HG03139 (cell line): ENCODE data around the gene MYL7.
"Not testable (repeated sequence)": the region's sequence is repeated elsewhere in the genome, so short reads cannot be mapped to it uniquely, and the experiment has no call there.

ENCODE experiments used
- ATAC-seq: cut with Tn5 transposase; IDR thresholded peaks from one replicate; pipeline ENCODE4 v1.9.1; 2021; ENCODE audit not compliant: unreplicated experiment

MYL7 gene, protein sequence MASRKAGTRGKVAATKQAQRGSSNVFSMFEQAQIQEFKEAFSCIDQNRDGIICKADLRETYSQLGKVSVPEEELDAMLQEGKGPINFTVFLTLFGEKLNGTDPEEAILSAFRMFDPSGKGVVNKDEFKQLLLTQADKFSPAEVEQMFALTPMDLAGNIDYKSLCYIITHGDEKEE

DNA sequence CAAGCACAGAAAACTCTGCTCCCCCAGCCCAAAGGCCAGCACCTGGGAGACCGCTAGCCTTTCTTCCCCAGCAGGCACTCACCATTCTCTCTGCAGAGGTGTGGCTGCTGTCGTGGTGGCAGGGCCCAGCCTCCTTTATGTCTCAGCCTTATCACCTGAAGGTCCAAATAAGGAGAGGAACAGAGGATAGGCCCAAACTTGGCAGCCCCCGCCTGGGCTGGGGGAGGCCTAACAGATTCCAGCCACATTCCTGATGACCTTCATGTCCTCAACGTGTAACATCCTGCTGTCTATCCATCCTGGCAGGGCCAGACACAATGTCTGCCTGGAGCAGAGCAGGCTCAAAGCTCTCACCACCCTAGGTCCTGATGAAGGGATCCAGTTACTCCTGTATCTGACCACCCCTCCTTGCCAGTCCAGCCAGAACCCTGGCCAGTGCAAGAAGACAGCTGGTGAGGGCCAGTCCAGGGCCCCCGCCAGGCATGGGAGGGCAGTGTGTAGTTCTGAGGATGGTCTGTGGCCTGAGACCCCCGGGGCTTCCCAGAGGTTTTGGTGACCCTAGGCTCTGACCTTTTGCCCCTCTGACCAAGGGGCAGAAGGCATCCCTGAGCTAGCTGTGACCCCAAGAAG is at the start of gene MYL7:
Gene MYL7 (minus strand): TSS at position 112 of the 630 bp plus-strand sequence. CDS start 27 bp downstream, at position 85.
- no peak for ATAC-seq

DNA sequence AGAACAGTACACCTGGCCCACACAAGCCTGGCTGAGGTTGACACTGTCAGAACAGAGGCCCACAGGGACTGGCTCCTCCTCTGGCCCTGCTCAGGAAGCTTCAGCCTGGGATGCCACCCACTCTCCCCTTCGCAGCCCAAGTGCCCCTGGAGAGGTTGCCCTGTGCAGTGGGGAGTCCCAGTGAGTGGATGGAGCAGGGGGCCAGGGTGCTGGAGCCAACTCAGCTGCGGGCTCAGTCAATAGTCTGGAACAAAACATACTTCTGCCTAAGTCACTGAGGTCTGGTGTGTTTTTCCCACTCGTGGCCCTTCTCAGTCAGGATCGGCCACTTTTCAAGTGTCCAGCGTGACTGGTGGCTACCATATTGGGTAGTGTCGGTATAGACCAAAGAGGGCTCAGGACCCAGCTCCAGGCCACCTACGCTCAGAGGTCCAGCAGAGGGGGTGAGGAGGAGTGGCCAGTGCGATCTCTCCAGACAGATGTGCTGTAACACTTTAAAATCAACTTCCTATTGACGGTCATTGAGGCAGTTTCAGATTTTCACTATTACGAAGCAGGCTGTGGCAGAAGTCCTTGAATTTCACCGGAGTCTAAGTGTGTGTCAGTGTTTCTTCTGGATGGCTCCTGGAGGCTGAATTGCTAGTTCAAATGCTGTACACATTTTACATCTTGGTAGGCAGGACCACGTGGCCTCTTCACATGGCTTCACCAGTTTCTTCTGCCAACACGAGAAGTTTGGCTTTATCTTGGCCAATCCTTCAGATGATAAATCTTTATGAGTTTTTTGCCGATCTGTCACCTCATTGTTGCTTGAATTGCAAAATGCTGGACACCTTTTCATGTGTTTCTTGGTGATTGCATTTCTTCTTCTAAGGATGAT is 49.1 kb upstream of the MYL7 start:
- no peak for ATAC-seq

DNA sequence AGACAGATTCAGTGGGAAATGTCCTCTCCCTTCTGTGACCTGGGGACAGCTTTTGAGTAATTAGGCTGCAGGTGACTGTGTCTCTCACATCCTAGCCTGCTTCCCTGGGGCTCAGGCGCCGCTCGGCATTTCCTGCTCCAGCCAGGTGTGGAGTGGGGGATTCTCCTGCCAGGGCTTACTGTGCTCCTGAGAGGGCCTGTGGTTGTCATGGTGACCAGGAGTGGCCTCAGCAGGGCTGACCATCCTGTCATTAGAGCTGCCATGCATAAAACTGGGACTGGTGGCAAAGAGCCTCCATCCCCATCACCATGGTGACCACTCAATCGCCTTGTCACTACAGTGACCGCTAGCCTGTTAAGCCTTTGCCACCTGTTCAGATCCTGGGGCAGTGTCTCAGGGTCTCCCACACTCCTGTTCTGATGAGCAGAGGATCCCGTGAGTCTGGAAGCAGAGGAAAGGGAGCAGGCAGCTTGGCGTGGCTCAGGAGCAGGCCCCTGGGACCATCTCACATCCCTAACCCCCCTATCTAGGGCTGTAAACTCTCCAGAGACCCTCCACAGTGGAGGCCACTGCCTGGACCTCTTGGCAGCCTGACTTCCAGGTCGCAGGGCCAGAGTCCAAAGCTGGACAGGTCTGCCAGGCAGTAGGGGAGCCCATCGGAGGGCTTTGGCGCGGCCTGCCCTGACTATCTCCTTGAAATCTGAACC is 48.3 kb upstream of the MYL7 start, which contains the start of gene GCK:
Gene GCK (minus strand): TSS at position 154 of the 707 bp plus-strand sequence. CDS start 486 bp downstream, outside the sequence.
- ATAC-seq: no peak

DNA sequence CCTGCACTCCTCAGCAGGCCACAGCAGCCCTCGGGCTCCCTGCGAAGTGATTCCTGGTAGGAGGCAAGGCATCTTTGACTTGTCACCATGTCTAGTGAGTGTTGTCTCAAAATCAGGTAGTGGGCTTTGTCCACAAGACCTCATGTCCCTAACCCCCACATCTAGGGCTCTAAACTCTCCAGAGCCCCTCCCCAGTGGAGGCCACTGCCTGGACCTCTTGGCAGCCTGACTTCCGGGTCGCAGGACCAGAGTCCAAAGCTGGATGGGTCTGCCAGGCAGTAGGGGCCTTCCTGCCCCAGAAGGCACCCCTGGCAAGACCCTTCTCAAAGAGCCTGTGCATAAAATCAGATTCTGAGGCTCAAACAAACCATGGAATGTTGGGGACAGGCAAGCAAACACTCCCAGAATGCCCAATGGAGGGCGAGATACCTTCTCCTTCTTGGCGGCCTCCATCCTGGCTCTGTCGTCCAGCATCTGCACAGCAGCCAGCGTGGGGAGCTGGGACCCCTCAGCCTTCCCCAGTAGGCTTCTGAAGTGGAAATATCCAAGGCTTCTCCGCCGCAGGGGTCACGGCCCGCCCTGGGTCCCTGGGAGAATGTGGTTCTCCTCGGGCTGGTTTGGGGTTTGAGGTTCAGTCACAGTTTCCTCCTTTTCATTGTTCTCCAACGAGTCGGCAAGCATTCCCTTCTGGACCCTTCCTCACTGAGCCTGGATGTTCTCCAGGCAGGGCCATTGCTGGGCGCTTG is 47.5 kb upstream of the MYL7 start:
- ATAC-seq: no peak

DNA sequence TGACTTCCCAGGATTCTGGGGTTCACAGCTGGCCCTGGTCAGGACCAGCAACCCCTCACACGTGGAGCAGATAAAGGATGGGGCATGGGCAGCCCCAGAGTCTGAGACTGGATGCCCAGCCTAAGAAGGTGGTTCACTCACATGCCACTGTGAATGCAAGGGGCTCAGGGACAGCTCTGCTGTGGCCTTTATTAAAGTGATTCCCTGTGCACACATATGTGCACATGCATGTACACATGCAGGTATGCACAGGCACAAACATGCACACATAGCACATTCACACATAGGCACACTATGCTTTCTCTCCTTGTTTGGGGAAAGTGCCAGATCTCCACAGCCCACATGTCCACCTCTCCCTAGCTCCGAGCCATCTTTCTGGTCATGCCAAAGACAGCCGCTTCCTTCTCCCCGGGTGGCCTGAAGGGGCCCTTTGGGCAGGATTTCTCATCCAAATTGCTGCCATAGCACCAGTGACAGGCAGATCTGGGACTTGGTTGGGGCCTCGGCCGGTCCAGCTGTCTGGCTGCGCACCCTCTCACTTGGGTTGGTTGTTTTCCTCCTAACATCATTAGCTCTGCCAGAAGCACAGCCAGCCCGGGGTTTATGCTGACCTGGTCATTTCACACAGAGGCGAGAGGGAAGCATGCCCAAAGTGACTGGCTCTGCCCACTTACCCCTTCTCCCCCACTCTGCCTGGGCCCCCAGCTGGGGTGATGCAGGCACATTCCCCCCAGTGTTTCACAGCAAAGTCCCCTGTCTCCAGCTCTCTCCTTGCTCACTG is 46.7 kb upstream of the MYL7 start:
- ATAC-seq: no peak

DNA sequence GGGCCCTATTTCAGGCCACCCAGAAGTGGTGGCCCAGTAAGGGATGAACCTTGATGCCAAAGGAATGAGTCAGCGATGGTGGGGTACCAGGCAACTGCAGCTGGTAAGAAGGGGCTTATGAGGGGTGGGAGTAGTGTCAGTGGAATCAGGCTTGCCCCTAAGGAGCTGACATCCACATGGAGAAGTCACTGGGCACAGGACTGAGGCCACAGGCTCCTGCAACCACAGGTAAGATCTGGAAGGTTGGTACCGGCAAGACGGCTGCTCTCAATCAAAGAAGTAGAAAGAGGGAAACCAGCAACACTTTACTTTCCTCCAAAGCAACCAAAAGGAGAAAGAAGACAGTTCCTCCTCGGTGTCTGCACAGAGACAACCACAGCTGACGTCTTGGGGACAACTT is 45.6 kb upstream of the MYL7 start:
- ATAC-seq: no peak

DNA sequence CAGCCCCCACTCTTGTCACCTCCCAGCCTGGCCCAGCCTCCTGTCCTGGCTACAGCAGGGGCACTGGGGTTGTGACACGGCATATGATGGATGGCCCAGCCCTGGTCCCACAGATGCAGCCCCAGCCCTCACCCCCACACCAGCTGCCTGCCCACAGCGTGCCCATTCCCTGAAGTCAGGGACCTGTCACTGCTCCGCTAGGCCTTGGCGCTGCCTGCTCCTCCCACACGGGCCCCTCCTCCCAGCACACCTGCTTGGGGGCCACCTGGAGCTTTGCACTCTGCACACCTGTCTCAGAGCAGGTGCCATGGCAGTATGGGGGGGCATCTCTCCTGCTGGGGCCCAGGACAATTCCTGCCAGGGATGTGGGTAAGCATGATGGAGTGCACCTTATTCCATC is 44.6 kb upstream of the MYL7 start:
- ATAC-seq: no peak

DNA sequence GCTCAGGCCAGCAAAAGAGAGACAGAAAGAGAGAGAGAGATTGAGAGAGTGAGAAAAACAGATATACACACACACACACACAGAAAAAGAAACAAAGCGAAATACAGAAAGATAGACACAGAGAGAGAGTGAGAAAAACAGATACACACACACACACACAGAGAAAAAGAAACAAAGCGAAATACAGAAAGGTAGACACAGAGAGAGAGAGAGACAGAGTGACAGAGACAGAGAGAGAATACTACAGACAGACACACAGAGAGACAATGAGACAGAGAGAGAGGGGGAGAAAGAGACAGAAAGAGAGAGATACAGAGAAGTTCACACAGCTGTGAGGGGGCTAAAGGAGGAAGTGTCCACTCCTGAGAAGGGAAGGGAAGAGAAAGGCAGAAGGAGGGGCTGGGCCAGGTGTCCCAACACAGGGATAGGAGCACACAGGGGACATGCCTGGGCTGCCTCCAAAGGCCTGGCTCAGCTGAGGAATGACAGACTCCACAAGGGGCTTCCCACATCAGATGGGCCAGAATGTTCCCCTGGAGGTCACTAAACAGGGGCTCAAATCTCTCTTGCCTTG is 43.8 kb upstream of the MYL7 start:
- no peak for ATAC-seq

DNA sequence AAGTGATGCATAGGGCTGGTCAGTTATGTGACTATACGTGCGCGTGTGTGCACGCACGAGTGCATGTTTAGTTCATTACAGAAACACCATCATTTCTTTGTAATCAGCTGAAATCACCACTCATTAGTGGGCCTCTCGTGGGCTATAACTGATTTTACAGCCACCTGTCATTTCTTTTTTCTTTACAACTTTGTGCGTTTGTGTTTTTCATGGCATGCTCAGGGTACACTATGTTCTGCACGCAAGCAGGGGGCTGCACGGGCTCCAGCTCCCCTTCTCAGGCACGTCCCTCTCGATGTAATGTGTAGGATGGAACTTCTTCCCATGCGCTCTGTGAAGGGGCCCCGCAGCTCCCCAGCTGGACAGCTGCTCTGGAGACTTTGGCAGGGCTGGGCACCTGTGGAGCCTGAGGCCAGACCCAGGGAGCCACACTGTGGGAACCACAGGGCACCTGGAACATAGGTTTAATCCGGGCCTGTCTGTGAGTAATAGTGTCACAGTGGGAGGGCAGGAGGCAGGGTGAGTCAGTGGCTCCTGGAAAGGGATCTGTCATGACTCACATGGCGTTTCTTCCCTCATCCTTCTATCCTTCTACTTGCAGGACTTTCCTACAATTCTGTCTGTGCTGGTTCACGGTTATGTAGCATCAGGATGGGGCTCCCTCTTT is 43.2 kb upstream of the MYL7 start:
- no peak for ATAC-seq

DNA sequence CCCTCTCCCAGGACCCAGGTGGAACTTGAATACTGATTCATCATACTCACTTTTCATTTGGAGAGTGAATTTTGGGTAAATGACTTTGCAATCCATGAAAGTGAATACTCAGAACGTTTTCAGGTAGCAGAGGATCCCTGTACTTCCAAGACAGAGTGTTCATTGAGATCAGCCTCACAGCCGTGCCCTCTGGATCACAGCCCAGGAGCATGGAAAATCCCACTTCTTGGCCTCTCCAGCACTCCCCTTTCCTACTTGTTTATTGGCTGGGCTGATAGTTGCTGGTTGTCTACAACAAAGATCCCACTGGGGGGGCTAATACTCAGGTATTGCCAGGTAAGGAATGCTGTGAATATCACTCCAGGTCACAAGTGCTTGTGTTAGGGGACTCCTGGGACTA is 42.3 kb upstream of the MYL7 start:
- ATAC-seq: no peak

DNA sequence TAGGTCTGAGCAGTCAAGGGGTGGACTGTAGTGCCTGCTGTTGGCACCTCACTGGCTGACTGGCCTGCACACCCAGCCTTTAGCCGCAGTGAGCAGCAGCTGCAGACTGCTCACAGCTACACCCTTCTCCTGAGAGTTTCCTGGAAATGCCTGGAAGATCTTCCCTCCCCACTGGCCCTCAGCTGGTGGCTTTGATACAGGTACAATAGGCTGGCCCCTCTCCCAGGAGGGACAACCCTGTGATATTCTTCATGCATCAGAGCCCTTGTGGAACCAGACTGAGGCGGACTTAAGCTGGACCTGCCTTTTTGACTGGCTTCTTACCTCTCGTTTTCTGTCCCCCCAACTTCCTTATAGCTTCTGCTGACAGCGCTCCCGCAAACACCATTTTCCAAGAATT is 41.7 kb upstream of the MYL7 start:
- no peak for ATAC-seq

DNA sequence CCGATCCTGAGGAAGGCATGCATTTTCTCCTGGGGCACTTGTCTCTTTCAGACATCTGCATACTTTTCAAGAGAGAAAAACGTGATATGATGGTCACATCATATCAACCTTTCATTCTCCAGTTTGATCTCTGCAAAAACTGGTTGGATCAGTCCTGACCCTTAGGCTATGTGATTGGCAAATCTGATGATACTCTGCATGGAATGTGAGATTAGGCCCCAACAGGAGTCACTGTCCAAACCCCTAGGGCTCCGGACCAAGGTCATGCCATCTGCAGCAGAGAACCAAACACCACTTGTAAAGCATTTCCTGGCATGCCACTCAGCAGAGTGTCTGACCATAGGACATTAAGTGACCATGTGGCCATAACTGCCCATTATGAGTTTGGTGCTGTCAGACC is 39.5 kb upstream of the MYL7 start:
- ATAC-seq: no peak

DNA sequence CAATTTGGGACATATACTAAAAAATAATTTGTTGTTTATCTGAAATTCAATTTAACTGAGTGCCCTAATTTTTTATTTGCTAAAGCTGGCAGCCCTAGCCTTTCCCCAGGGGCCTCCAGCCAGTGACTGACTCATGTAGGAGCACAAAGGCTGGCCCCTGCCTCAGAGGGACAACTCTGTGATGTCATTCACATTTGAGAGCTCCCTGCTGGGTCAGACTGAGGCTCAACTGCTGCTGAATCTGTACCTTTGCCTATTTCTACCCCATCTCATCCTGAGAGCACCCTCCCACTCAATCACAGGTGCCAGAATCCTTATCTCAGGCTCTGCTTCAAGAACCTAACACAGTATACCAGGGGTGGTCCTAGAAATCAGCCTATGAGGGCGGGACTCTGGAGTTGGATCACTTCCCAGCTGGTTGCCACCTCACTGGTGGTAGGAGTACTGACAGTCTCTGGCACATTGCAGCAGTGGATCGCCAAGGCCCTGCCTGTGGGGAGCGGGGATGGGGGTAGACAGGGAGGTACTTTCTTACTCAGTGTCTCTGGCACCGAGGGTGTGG is 36.5 kb upstream of the MYL7 start:
- ATAC-seq: no peak

DNA sequence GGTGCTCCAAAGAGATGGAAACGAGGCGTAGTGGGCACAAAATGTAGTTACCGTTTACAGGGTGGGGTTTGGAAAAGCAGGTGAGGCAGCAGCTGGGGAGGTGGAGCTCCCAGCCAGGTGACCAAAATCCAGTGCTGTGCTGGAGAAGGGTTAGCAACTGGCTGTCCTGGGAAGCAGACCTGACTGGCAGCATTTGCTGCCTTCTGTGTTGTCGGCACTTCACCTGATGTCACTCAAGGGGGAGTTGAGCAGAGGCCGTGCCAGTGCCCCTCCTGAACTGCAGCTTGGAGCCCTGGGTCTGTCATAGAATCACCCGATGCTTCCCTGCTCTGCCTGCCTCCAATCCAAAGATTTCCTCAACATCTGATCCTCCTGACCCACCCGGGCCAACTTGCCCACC is 35.4 kb upstream of the MYL7 start:
- ATAC-seq: no peak

DNA sequence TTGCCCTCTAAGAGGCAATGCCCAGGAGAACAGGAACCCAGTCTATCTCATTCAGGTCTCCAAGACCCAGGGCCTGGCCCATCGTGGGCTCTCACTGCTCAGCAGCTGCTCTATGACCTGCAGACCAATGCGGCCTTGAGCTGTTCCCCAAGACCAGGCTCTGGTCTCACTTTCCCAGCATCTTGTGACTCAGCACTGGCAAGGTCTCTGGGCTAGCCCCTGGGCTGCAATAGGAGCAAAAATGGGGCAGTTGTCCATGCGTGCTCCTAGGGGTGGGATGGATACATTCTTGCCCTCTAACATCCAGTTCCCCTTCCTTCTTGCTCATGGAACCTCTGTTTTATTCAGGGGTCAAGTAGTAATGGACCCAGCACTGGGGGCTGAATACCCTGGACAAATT is 34.6 kb upstream of the MYL7 start:
- no peak for ATAC-seq

DNA sequence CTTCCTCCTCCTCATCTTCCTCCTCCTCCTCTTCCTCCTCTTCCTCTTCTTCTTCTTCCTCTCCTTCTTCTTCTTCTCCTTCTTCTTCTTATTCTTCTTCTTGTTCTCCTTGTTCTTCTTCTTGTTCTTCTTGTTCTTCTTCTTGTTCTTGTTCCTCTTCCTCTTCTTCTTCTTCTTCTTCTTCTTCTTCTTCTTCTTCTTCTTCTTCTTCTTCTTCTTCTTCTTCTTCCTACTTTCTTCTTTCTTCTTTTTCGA is 33.5 kb upstream of the MYL7 start:
- not testable (repeated sequence) for ATAC-seq

DNA sequence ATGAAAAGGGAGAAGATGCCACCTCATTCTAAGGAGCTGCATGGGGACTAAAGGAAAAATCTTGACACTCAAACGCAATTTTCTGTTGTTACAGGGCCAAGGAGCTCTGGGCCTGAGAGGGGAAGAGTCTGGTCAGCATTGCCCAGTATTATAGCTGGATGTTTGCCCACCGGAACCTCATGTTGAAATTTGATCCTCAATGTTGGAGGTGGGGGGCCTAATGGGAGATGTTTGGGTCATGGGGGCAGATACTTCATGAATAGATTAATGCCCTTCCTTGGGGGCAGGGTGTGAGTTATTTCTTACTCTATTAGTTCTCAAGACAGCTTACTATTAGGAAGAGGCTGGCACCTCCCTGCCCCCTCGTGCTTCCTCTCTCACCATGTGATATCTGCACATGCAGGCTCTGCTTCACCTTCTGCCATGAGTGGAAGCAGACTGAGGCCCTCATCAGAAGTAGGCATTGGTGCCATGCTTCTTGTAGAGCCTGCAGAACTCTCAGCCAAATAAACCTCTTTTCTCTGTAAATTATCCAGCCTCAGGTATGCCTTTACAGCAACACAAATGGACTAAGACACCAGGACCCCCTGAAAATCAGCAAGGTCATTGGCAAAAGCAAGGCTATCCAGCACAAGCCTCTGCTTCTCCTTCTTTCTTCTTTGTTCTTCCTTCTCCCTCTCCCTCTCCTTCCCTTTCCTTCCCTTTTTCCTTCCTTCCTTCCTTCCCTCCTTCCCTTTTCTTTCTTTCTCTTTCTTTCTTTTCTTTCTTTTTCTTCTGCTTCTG is 33.0 kb upstream of the MYL7 start:
- ATAC-seq: no peak

DNA sequence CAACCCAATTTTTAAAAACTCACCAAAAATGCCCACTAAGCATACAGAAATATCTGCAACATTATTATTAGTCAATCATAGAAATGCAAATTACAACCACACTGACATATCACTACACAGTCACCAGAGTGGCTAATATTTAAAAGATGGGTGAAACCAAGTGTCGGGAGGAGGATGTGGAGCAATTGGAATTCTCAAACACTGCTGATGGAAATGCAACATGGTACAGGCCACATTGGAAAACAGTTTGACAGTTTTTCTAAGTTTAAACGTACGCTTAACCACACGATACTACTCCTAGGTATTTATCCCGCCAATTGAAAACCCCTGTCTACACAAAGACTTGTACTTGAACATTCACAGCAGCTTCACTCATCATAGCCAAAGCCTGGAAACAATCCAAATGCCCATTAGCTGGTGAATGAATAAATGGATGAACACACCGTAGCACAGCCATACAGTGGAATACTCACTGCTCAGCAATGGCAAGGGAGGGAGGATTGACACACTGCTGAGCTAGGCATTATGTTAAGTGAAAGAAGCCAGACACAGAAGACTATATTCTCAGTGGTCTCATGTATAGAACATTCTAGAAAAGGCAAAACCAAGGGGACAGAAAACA is 31.8 kb upstream of the MYL7 start:
- ATAC-seq: no peak
